ENCODE measurements around the gene UQCRC1. TPM values are rescaled to one million over a fixed set of nuclear protein-coding genes. Genes with fewer than 3 reads are reported as not detected.

Gene UQCRC1
- total and polyA plus RNA-seq, 2 of the 8 experiments (the other 6 are each of a cell fraction or from before 2014, with no cell fraction given) = 310 to 720 TPM

DNA sequence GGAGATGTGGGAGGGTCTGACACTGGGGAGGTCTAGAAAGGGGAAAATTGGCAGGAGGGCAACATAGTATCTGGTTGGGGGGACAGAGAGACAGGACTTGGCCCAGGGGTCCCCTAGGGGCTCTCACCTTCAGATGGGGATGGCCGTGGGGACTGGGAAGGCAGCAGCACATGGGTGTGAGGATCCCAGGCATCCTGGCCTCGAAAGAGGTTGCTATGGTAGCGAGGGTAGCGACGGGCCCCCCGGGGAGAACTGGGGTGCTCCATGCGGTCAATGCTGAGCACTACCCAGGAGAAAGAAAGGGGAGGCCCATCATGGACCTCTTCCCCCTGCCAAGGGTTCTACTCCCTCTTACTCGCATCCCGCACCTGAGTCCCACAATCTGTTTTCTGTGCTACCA lies 38.3 kb upstream of the UQCRC1 start (continued):
- TF ChIP-seq RFX5 (IDR thresholded peaks at IDR 0.05; ENCODE audit: borderline replicate concordance, low read depth, low read length) = no peak
- no peak for TF ChIP-seq RXRA (IDR thresholded peaks at IDR 0.05; ENCODE audit: insufficient read depth, low read depth, low read length)
- TF ChIP-seq, protein P1, sequence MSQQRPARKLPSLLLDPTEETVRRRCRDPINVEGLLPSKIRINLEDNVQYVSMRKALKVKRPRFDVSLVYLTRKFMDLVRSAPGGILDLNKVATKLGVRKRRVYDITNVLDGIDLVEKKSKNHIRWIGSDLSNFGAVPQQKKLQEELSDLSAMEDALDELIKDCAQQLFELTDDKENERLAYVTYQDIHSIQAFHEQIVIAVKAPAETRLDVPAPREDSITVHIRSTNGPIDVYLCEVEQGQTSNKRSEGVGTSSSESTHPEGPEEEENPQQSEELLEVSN (IDR thresholded peaks at IDR 0.05) = no peak
- no peak for TF ChIP-seq POLR2AphosphoS5 (IDR thresholded peaks at IDR 0.05; ENCODE audit: low read depth, low read length)

Measured in H1 (cell line).